Vagina (tissue), 2 donors: ENCODE measurements around the gene CHI3L1.

ENCODE experiments used
- POLR2A ChIP-seq, 2 donors: fragments of 450-650 bp; IDR thresholded peaks; one replicate each; pipeline ENCODE4 v1.6.1; 2017; ENCODE audit warnings: antibody characterized with exemption in 2 of 2, mild to moderate bottlenecking in 2 of 2, moderate library complexity in 2 of 2
- POLR2AphosphoS5 ChIP-seq, 2 donors: sonication (generic); formaldehyde crosslinking; IDR thresholded peaks; one replicate each; pipeline ENCODE4 v1.9.0; 2017; ENCODE audit warnings: antibody characterized with exemption in 2 of 2, mild to moderate bottlenecking in 2 of 2, low read depth in 1 of 2; ENCODE audit not compliant: insufficient read depth in 1 of 2
- TF ChIP-seq, protein P1 (sequence below), 3 experiments: fragments of 450-650 bp in 2 of 3; fragments of 200-600 bp in 1 of 3; sonication (generic) in 1 of 3; IDR thresholded peaks; one replicate each; pipeline ENCODE4 v1.5.1; 2017 to 2019; ENCODE audit warnings: antibody characterized with exemption in 3 of 3, mild to moderate bottlenecking in 2 of 3, moderate library complexity in 2 of 3

DNA sequence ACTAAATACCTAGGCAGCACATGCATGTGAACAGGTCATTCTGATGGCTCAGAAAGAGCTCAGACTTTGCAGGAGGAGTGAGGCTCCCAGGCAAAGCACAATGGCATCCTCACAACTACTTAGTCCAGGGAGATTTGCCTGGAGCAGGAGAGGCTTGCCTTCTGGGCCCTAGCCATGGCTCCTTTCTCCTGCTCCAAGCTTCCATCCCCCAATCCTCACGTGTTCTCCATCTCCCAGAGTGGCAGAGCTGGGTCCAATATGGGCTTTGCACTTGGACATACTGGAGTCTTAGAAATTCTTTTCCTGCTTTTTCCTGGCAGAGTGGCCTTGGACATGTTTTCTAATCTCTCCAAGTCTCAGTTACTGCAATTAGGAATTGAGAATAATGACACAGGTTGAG, 26.7 kb downstream of the CHI3L1 start:
- TF ChIP-seq, protein P1, sequence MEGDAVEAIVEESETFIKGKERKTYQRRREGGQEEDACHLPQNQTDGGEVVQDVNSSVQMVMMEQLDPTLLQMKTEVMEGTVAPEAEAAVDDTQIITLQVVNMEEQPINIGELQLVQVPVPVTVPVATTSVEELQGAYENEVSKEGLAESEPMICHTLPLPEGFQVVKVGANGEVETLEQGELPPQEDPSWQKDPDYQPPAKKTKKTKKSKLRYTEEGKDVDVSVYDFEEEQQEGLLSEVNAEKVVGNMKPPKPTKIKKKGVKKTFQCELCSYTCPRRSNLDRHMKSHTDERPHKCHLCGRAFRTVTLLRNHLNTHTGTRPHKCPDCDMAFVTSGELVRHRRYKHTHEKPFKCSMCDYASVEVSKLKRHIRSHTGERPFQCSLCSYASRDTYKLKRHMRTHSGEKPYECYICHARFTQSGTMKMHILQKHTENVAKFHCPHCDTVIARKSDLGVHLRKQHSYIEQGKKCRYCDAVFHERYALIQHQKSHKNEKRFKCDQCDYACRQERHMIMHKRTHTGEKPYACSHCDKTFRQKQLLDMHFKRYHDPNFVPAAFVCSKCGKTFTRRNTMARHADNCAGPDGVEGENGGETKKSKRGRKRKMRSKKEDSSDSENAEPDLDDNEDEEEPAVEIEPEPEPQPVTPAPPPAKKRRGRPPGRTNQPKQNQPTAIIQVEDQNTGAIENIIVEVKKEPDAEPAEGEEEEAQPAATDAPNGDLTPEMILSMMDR (IDR thresholded peaks at IDR 0.05): no peak
- TF ChIP-seq POLR2AphosphoS5 (IDR thresholded peaks at IDR 0.05; ENCODE audit: insufficient read depth in 1 of 2, low read depth in 1 of 2) (no peak), POLR2A (IDR thresholded peaks at IDR 0.05) (no peak)
